ENCODE measurements around the gene RASGRP2.

The RASGRP2 gene

DNA sequence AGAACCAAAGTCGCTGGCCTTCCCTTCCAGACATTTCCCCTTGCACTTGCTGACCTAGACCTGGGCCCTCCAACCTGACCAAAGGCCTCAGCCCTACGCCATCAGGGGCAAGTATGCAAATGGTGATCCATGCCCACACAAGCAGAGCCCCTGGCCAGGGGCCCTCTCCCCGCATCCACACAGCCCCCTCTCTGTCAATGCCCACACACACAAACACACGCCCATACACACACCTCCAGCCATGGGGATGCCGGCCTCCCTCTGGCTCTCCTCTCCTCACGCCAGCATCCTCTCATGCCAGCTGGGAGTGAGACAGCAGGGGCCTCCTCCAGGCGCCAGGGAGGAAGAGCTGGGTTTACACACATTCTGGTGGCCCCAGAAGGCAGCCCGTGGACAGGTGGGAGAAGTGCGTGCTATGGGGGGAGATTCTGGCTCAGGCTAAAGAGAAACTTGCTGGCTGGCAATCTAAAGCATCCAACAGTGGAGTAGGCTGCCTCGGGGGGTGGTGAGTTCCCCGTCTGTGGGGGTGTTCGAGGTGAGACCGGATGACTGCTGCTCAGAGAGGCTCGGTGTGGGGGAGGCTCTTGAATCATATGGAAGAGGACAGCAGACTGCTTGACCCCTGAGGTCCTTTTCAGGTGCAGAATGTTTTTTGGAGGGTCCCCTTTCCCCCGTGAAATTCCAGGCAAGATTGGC lies 25.7 kb downstream of the RASGRP2 start:
- Histone ChIP-seq H2BK5ac (ENCODE audit: low read length) (no peak overlapping the region), H4K91ac (ENCODE audit: low read depth, low read length, poor library complexity) (peak overlapping the region; percentile 69), H3K27ac (replicated peaks; ENCODE audit: low read length) (no peak overlapping the region), H3K18ac (ENCODE audit: low read length) (no peak overlapping the region), H2BK120ac (ENCODE audit: low read depth, low read length) (no peak overlapping the region), H2BK15ac (ENCODE audit: low read length) (no peak overlapping the region), H3K27me3 (ENCODE audit: control insufficient read depth in 3 of 3, insufficient read depth in 3 of 3, low read depth in 1 of 3, low read length in 3 of 3) (peaks cover 4 to 43% (median 24%) of the 10 kb centered on the region in 3 experiments), H3K9me3 (replicated peaks in 1 of 2; ENCODE audit: control insufficient read depth in 2 of 2, insufficient read depth in 1 of 2, low read depth in 1 of 2, low read length in 2 of 2) (no peaks in the 10 kb centered on the region), H3K14ac (ENCODE audit: low read length) (no peak overlapping the region), H2AFZ (ENCODE audit: low read length) (no peak overlapping the region), H3K4me2 (ENCODE audit: insufficient read depth, low read length, poor library complexity, severe bottlenecking) (no peak overlapping the region), H3K79me1 (ENCODE audit: low read depth, low read length) (no peaks in the 10 kb centered on the region), H3K36me3 (replicated peaks in 1 of 2; ENCODE audit: control insufficient read depth in 2 of 2, insufficient read depth in 2 of 2, low read length in 2 of 2) (no peaks in the 10 kb centered on the region), H3K9ac (ENCODE audit: low read depth, low read length, poor library complexity) (no peak overlapping the region), H2BK12ac (ENCODE audit: low read length) (no peak overlapping the region), H2AK5ac (ENCODE audit: low read depth, low read length) (no peak overlapping the region), H3K4ac (ENCODE audit: low read length) (no peak overlapping the region), H4K8ac (ENCODE audit: low read depth, low read length) (no peak overlapping the region), H3K23ac (ENCODE audit: low read depth, low read length, poor library complexity) (no peak overlapping the region), H3K4me3 (ENCODE audit: low read length in 2 of 2) (no peak overlapping the region), H3K4me1 (ENCODE audit: control insufficient read depth in 2 of 2, insufficient read depth in 1 of 2, low read depth in 1 of 2, low read length in 2 of 2) (peaks cover 7 to 30% of the 10 kb centered on the region in 2 donors)
- DNase-seq (ENCODE audit: low spot score): no peak
- WGBS, 2 donors (ENCODE audit: extremely low coverage in 2 of 2, insufficient read length in 2 of 2, insufficient replicate concordance in 1 of 2): no CpG with 5 or more reads among the region's 15 CpGs

DNA sequence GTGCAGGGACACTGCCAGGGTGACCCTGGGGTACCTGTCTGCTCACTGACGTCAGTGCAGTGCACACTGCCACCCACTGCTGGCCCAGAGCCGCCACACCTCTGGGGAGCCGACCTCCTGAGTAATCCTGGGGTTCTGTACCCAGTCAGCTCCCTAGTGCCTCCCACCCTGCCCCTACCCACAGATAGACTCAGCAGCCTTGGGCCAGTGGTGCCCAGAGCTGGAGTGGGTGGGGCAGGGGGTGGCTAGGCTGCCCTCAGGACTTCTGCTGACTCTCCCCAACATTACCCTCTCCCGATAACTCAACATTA lies 26.7 kb downstream of the RASGRP2 start:
- Histone ChIP-seq H3K9me3 (replicated peaks in 1 of 2; ENCODE audit: control insufficient read depth in 2 of 2, insufficient read depth in 1 of 2, low read depth in 1 of 2, low read length in 2 of 2) (no peaks in the 10 kb centered on the region), H3K36me3 (replicated peaks in 1 of 2; ENCODE audit: control insufficient read depth in 2 of 2, insufficient read depth in 2 of 2, low read length in 2 of 2) (no peaks in the 10 kb centered on the region), H3K27ac (replicated peaks; ENCODE audit: low read length) (no peak overlapping the region), H2BK15ac (ENCODE audit: low read length) (no peak overlapping the region), H3K79me1 (ENCODE audit: low read depth, low read length) (no peaks in the 10 kb centered on the region), H2BK12ac (ENCODE audit: low read length) (peak overlapping the region; percentile 14), H4K8ac (ENCODE audit: low read depth, low read length) (no peak overlapping the region), H3K4me3 (ENCODE audit: low read length in 2 of 2) (peak overlapping the region in 1 of 2 donors; percentile 36), H3K4me1 (ENCODE audit: control insufficient read depth in 2 of 2, insufficient read depth in 1 of 2, low read depth in 1 of 2, low read length in 2 of 2) (peaks cover 10 to 28% of the 10 kb centered on the region in 2 donors), H2AFZ (ENCODE audit: low read length) (no peak overlapping the region), H3K4me2 (ENCODE audit: insufficient read depth, low read length, poor library complexity, severe bottlenecking) (no peak overlapping the region), H3K14ac (ENCODE audit: low read length) (no peak overlapping the region), H2BK5ac (ENCODE audit: low read length) (no peak overlapping the region), H3K18ac (ENCODE audit: low read length) (peak overlapping the region; percentile 30), H4K91ac (ENCODE audit: low read depth, low read length, poor library complexity) (no peak overlapping the region), H3K23ac (ENCODE audit: low read depth, low read length, poor library complexity) (no peak overlapping the region), H3K4ac (ENCODE audit: low read length) (no peak overlapping the region), H2AK5ac (ENCODE audit: low read depth, low read length) (peak overlapping the region; percentile 93), H3K9ac (ENCODE audit: low read depth, low read length, poor library complexity) (no peak overlapping the region), H3K27me3 (ENCODE audit: control insufficient read depth in 3 of 3, insufficient read depth in 3 of 3, low read depth in 1 of 3, low read length in 3 of 3) (peaks cover 12 to 50% (median 23%) of the 10 kb centered on the region in 3 experiments), H2BK120ac (ENCODE audit: low read depth, low read length) (no peak overlapping the region)
- WGBS, 2 donors (ENCODE audit: extremely low coverage in 2 of 2, insufficient read length in 2 of 2, insufficient replicate concordance in 1 of 2): no CpG with 5 or more reads among the region's 4 CpGs
- DNase-seq (ENCODE audit: low spot score): no peak

DNA sequence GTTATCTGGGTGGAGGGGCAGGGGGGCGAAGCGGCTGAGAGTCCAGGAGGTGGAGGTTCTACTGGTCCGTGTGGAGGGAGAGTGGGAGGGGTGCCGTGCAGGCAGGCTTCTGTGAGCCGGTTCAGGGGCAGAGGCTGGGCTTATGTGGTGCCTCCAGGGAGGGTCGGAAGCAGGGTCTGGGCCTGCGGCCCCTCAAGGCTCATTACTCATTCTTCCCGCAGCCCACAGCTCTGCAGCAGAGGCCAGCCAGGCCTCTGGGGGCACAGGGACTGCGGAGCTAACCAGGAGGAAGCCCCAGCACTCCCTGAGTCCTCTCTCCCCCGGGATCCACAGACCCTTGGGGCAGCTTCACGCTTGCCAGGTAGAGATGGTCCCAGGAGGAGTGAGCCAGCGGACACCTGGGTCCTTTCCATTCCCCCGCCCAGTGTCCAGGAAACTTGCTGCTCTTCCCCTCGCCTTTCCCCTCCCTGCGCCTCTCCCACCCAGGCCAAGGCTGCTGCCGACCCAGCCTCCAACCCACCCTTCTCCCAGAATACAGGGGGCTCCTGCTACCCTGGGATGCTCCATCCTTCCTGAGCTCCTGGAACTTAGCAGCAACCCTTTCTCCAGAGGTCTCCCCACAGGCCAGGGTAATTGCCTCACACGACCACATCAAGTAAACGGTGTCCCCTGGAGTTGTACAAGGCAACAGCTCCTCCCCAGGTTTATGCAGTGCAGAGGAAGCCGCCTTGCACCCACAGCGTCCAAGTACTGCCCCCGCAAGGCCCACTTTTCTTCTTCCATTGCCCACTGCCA lies 27.3 kb downstream of the RASGRP2 start:
- H3K79me1 ChIP-seq (ENCODE audit: low read depth, low read length): no peaks in the 10 kb centered on the region
- H4K91ac ChIP-seq (ENCODE audit: low read depth, low read length, poor library complexity): no peak overlapping the region
- WGBS, 2 donors (ENCODE audit: extremely low coverage in 2 of 2, insufficient read length in 2 of 2, insufficient replicate concordance in 1 of 2): no CpG with 5 or more reads among the region's 21 CpGs
- peak overlapping the region; percentile 55 for H2BK15ac ChIP-seq (ENCODE audit: low read length)
- H3K4me2 ChIP-seq (ENCODE audit: insufficient read depth, low read length, poor library complexity, severe bottlenecking): no peak overlapping the region
- peak overlapping the region; percentile 31 for H2AFZ ChIP-seq (ENCODE audit: low read length)
- H2BK5ac ChIP-seq (ENCODE audit: low read length): no peak overlapping the region
- H2AK5ac ChIP-seq (ENCODE audit: low read depth, low read length): peak overlapping the region; percentile 93
- no peaks in the 10 kb centered on the region for H3K36me3 ChIP-seq (replicated peaks in 1 of 2; ENCODE audit: control insufficient read depth in 2 of 2, insufficient read depth in 2 of 2, low read length in 2 of 2)
- H3K23ac ChIP-seq (ENCODE audit: low read depth, low read length, poor library complexity): peak overlapping the region; percentile 23
- H4K8ac ChIP-seq (ENCODE audit: low read depth, low read length): no peak overlapping the region
- peak overlapping the region; percentile 14 for H2BK12ac ChIP-seq (ENCODE audit: low read length)
- peaks cover 16 to 50% (median 19%) of the 10 kb centered on the region in 3 experiments for H3K27me3 ChIP-seq (ENCODE audit: control insufficient read depth in 3 of 3, insufficient read depth in 3 of 3, low read depth in 1 of 3, low read length in 3 of 3)
- H3K4ac ChIP-seq (ENCODE audit: low read length): no peak overlapping the region
- H3K9me3 ChIP-seq (replicated peaks in 1 of 2; ENCODE audit: control insufficient read depth in 2 of 2, insufficient read depth in 1 of 2, low read depth in 1 of 2, low read length in 2 of 2): peaks cover 0 to 2% of the 10 kb centered on the region in 2 donors
- H3K27ac ChIP-seq (replicated peaks; ENCODE audit: low read length): no peak overlapping the region
- no peak overlapping the region for H3K14ac ChIP-seq (ENCODE audit: low read length)
- no peak for DNase-seq (ENCODE audit: low spot score)
- no peak overlapping the region for H2BK120ac ChIP-seq (ENCODE audit: low read depth, low read length)
- H3K9ac ChIP-seq (ENCODE audit: low read depth, low read length, poor library complexity): no peak overlapping the region
- H3K4me1 ChIP-seq (ENCODE audit: control insufficient read depth in 2 of 2, insufficient read depth in 1 of 2, low read depth in 1 of 2, low read length in 2 of 2): peaks cover 11 to 23% of the 10 kb centered on the region in 2 donors
- H3K4me3 ChIP-seq (ENCODE audit: low read length in 2 of 2): peak overlapping the region in 1 of 2 donors; percentile 36
- H3K18ac ChIP-seq (ENCODE audit: low read length): peak overlapping the region; percentile 30

DNA sequence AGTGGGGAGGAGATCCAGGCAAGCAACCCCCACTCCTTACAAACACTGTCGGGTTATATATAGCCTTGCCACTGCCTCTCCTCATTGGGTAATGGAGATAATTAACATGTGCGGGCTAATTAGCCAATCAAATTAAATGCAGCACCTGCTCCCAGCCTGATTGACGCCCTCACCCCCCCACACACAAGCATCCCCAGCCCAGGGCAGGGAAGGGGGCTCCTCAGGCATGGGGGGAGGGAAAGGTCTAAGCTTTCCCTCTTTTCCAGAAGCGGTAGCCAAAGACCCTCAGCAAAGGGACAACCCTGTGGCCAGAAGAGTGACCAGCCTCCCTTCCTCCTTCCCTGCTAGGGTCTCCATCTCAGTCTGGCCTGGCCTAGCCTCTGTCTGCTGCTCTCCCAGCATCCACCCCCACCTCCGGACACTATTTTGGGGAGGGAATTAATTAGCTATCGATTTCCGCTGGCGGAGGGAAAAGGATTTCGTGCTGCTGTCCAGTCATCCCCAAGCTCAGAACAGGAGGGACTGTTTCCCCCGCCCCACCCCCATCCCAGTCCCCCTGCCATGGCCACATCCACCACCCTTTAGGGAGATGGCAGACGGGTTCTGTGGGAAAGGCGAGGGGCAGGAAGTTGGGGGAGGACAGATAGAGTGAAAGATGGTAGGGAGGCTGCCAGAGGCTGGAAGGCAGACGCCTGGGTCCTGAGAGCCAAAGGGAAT lies 28.0 kb downstream of the RASGRP2 start:
- Histone ChIP-seq H2BK12ac (ENCODE audit: low read length) (no peak overlapping the region), H2AFZ (ENCODE audit: low read length) (peak overlapping the region; percentile 31), H2BK5ac (ENCODE audit: low read length) (no peak overlapping the region), H4K8ac (ENCODE audit: low read depth, low read length) (no peak overlapping the region), H3K14ac (ENCODE audit: low read length) (no peak overlapping the region), H3K27ac (replicated peaks; ENCODE audit: low read length) (no peak overlapping the region), H3K4ac (ENCODE audit: low read length) (no peak overlapping the region), H2BK15ac (ENCODE audit: low read length) (no peak overlapping the region), H2BK120ac (ENCODE audit: low read depth, low read length) (no peak overlapping the region), H3K4me3 (ENCODE audit: low read length in 2 of 2) (no peak overlapping the region), H3K36me3 (replicated peaks in 1 of 2; ENCODE audit: control insufficient read depth in 2 of 2, insufficient read depth in 2 of 2, low read length in 2 of 2) (no peaks in the 10 kb centered on the region), H3K27me3 (ENCODE audit: control insufficient read depth in 3 of 3, insufficient read depth in 3 of 3, low read depth in 1 of 3, low read length in 3 of 3) (peaks cover 19 to 50% (median 19%) of the 10 kb centered on the region in 3 experiments), H3K18ac (ENCODE audit: low read length) (no peak overlapping the region), H3K23ac (ENCODE audit: low read depth, low read length, poor library complexity) (no peak overlapping the region), H3K9ac (ENCODE audit: low read depth, low read length, poor library complexity) (no peak overlapping the region), H3K4me2 (ENCODE audit: insufficient read depth, low read length, poor library complexity, severe bottlenecking) (no peak overlapping the region), H3K79me1 (ENCODE audit: low read depth, low read length) (no peaks in the 10 kb centered on the region), H3K4me1 (ENCODE audit: control insufficient read depth in 2 of 2, insufficient read depth in 1 of 2, low read depth in 1 of 2, low read length in 2 of 2) (peaks cover 16 to 23% of the 10 kb centered on the region in 2 donors), H3K9me3 (replicated peaks in 1 of 2; ENCODE audit: control insufficient read depth in 2 of 2, insufficient read depth in 1 of 2, low read depth in 1 of 2, low read length in 2 of 2) (peaks cover 0 to 2% of the 10 kb centered on the region in 2 donors), H4K91ac (ENCODE audit: low read depth, low read length, poor library complexity) (no peak overlapping the region), H2AK5ac (ENCODE audit: low read depth, low read length) (peak overlapping the region; percentile 38)
- WGBS, 2 donors (ENCODE audit: extremely low coverage in 2 of 2, insufficient read length in 2 of 2, insufficient replicate concordance in 1 of 2): no CpG with 5 or more reads among the region's 13 CpGs
- DNase-seq (ENCODE audit: low spot score): no peak
